A204.1 (cell line): Measurements from ENCODE around the gene CLASP1.
"Not testable (repeated sequence)": the region's sequence is repeated elsewhere in the genome, so short reads cannot be mapped to it uniquely, and the experiment has no call there.

Experiments
- FAIRE-seq: peaks from 2 replicates; lab custom pipeline; 2012; peaks lifted over from hg19 to GRCh38; lab: Jason Lieb, UNC

CLASP1 gene

DNA sequence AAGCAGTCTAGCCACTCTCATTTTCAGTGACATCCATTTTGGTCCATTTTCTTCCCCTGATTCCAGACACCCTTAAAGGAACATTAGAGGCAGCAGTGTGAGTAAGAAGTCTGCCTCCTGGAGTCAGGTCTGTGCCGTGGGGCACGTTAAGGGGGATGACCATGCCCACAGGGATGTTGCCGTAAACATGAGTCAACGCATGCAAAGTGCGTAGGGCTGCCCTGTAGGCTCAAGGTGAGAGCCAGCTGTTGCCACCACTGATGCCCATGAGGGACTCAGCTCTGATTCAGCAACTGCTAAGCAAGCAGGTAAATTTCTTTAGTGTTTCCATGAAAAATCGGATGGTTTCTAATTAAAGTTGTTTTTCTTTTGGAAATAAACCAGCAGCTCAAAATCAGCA is 302.9 kb downstream of the CLASP1 start:
- FAIRE-seq, result no peak

DNA sequence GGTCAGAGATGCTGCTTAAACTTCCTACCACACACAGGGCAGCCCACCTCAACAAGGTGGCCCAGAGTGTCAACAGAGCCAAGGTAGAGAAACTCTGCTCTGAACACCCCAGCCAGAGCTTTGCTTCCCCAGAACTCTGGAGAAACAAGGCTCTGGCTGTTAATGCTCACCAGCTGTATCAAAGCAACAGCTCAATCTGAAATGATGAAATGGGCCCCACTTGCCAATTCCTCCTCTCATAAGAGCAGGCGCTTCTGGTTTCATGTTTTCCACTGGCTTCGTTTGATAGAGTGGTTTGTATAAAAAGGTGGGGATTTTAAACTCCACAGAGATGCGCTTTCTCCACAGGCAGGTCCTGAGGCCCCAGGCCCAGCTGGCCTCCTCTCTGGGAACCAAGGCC is 303.4 kb downstream of the CLASP1 start:
- FAIRE-seq, result no peak

DNA sequence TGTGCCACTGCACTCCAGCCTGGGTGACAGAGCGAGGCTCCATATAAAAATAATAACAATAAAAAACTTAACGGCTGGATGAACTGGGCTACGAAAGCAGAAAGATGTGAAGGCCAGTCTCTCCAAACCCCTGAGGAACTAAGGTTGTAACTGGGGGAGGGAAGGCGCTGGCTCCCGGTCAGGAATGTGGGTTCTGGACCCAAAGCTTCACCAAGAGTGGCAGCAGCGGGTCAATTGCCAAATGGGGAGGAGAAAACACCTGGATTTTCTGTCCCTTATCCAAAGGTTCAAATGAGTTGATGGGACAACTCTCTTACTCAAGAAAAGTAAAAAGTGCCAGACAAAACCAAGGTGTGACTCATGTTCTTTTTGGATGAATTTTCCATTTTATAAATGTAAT is 304.2 kb downstream of the CLASP1 start:
- FAIRE-seq, result no peak

DNA sequence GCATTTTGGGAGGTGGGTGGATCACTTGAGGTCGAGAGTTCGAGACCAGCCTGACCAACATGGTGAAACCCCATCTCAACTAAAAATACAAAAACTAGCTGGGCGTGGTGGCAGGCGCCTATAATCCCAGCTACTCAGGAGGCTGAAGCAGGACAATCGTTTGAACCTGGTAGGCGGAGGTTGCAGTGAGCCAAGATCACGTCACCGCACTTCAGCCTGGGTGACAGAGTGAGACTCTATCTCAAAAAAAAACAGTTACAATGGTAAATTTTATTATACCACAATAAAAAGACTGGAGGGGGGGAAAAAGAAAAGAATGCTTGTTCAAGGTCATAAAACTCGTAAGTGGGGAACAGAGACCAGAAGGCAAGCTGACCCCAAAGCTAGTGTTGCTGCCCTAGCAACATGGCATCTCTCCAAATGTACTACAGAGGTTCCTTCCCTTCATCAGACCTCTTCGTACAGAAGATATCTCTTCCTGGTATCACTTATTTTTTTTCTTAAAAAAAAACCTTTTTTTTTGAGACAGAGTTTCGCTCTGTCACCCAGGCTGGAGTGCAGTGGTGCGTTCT is 305.3 kb downstream of the CLASP1 start:
- FAIRE-seq, result not testable (repeated sequence)

DNA sequence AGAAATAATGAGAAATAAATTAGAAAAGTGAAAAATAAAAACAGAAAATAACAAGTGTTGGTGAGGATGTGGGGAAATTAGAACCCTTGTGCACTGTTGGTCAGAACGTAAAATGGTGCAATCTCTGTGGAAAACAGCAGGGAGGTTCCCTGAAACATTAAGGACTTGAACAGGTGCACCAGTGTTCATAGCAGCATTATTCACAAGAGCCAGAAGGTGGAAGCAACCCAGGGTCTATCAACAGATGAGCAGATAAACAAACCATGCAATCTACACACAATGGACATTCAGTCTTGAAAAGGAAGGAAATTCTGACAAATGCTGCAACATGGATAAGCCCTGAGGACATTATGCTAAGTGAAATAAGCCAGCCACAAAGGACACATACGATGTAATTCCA is 306.1 kb downstream of the CLASP1 start:
- FAIRE-seq, result no peak

DNA sequence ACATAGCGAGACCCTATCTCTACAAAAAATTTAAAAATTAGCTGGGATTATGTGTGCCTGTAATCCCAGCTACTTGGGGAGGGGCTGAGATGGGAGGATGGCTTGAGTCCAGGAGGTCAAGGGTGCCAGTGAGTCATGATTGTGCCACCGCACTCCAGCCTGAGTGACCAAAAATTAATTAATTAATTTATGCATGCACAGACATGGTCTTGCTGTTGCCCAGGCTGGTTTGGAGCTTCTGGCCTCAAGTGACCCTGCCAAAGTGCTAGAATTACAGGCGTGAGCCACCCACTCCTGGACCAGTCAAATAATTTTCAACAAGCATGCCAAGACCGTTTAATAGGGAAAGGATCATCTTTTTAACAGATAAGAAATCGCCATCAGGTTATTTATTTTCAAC is 306.5 kb downstream of the CLASP1 start:
- no peak for FAIRE-seq

DNA sequence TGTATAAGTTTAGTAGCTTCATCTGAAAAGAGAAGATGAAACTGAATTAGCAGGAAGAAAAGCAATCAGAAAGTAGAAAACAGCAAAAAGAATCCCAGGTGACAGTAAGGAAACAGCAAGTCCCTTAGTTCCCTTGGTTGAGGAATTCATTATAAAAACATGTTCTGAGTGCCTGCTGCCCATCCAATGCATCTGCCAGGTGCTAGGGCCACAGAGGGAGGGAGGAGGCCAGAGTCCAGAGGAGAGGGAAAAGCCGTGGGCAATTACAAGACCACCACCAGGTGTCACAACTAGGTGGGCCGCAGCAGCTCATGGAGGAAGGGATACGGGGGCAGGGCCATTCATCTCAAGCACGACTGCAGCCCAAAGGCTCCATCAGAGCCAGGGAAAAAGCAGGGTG is 308.3 kb downstream of the CLASP1 start:
- no peak for FAIRE-seq

DNA sequence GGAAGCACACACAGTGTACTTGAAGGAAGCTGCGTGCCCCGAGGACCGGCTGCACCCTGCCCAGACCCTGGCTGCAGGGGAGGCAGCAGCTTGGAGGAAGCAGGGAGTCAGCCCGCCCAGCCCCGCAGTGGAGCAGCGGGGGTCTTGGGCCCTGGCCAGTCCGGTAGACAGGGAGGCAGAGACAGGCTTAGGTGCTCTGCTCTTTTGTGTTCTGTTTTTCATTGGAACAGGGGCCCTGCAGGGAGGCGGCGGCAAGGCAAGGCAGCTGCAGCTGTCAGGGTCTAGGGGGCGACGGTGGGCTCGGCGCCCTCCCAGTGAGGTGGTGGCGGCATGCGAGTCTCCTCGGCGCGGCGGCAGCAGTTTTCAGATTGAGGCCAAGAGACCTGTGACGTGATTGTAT is 311.0 kb downstream of the CLASP1 start:
- FAIRE-seq, result no peak

DNA sequence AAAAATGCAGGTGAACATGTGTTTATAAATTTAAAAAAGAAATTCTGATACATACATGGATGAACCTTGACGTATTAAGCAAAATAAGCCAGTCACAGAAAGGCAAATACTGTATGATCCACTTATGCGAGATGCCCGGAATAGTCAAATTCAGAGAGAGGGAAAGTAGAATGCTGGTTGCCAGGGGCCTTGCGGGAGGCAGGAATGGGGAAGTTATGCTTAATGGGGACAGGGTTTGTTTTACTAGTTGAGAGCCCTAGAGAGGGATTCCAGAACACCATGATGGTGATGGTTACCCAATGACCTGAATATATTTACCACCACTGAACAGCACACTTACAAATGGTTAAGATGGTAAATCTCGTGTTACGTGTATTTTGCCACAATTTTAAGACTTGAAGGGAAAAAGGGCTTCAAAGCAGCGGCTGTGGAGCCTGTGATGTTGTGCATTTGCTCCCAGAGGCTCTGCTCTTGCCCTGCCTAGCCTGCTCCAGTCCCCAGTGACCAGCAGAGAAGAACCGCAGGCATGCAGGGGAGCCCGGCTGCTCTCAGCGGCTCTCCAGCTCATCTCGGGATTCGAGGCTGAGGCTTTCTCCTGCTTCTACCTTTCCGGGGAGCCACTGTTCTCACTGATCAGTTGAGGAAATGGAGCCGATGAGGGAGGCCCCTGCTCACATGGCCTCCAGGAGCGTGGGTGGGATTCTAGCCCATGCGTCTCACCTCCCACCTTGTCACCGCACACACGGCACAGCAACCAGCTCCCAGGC is 312.6 kb downstream of the CLASP1 start:
- FAIRE-seq, result no peak

DNA sequence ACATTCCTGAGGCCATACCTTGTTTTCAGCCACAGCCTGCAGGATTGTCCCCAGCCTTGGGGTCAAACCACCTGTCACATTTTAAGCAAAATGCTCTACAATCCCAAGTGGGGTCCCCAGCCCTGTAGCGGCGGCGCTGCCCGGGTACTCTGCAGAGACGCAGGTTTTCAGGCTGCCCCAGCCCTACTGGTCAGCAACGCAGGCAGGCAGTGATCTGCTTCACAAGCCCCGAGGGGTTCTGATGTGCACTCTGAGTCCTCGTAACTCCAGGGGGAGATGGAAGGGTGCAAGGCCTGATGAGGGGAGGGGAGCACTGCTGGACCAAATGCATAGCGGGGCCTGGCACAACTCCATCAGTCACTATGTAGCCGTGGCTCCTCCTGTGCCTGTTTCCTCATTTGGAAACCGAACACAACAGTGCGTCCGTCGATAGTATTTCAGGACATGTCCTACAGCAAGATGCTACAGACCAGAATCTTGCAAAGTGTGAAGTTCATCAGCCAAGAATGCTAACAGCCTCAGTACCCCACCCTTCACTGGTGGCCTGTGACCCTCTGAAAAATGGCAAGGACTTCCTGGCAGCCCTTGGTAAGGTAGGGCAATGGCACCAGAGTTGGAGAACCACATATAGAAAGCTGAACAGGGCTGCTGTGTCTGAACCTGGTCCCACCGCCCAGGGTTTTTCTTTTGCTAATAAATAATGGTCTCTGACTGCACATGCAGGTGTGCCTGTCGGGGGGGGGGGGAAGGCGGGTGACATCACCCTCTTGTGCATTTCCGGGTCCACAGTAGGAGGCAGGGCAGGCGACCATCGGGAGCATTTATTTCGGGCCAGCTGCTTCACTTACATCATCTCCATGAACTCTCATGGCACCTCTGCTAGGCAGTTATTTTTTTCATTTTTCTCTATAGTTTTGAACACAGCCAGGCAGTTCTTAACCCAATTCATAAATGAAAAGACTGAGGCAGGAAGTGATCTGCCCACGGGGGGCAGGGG is 313.7 kb downstream of the CLASP1 start:
- FAIRE-seq, result no peak

DNA sequence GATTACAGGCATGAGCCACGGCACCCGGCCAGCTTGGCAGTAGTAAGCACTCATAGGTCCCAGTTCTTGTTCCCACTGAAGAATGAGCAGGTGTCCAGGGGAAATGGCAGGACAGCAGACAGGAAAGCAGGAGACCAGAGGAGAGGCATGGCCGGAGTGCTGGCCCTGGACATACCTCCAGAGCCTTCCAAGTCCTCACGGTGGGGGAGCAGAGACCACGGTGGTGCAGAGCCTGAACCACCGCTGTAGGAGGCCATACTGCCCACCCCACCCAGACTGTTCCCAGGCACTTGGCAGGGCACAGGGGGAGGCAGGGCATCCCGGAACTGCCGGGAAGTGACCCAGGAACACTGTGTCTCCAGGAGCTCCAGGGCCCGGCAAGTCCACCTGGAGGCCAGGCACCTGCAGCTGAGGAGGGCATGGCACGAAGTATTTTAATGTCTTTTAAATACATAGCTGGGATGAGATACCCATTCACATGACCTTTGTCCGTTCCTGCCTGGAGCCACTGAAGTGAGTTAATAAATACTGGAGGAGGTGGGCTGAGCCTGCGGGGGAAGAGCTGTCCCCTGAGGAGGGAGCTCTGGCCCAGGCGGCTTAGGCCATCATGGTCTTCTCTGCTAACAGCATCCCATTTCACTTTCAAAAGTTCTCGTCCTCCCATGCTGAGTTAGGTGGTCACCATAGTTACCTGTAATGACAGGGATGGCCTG is 314.5 kb downstream of the CLASP1 start:
- FAIRE-seq, result no peak

DNA sequence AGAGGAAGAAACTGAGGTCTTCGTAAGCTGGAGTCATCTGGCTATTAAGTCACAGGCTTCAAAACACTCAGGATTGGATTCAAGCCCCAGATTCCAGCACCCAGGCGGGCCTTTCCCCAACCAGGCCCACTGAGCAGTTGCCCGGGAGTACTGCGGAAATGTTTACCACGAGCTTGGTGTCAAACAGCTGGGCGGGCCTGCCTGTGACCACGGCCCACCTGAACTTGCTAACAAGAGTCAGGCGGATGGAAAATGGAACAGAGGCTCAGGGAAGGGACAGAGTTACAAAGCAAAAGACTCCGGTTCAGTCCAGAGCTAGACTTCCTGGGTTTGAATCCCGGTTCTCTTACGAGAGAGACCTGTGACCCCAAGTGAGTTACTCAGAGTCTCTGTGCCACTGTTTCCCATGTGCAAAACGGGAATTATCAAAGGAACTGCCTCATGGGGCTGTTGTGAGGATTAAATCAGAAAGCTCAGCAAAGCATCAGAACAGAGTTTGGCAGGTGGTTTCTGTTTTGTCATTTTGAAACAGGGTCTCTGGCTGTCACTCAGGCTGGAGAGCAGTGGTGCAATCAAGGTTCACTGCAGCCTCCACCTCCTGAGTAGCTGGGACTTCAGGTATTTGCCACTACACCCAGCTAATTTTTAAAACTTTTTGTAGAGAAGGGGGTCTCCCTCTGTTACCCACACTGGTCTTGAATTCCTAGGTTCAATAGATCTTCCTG is 315.3 kb downstream of the CLASP1 start:
- FAIRE-seq, result no peak

DNA sequence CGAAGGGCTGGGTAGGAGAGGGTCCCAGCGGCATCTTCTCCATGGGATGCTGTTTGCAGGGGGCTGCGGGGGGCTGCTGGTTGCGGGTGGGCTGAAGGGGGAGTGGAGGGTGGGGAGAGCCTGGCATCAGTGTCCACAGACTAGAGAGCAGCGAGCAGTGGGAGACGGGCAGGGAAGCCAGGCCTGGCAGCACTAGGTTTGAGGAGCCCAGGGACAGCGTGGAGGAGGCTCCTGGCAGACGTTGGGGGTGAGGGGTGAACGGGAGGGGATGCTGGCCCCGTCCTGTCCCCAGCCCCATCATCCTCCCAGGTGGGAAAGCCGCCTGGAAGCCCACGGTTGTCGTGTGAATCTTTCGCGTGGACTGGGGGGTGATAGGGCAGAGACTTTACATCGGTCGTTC is 316.0 kb downstream of the CLASP1 start:
- no peak for FAIRE-seq

DNA sequence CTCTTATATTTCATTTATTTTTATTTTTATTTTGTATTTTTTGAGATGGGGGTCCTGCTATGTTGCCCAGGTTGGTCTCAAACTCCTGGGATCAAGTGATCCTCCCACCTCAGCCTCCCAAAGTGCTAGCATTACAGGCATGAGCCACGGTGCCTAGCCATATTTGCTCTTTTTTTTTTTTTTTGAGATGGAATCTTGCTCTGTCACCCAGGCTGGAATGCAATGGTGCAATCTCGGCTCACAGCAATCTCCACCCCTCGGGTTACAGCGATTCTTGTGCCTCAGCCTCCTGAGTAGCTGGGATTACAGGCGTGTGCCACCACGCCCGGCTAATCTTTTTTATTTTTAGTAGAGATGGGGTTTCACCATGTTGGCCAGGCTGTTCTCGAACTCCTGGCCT is 317.9 kb downstream of the CLASP1 start:
- not testable (repeated sequence) for FAIRE-seq

DNA sequence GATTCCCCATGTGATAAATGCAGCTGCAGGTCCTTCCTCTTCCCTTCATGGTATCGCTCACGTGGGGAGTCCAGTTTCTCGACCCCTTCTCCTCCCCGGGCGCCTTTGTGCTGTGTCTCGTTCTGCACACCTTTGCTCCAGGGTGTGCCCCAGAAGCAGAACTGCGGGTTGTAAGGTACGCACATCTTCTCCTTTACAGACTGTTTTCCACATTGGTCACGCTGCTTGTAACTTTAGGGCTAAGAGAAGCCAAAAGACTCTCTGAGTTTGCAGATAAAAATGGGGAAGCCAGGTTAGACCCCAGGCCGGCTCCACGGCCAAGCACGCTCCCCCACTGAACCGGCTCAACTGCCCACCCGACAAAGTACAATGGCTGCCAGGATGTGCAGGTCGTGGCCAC is 318.3 kb downstream of the CLASP1 start:
- no peak for FAIRE-seq

DNA sequence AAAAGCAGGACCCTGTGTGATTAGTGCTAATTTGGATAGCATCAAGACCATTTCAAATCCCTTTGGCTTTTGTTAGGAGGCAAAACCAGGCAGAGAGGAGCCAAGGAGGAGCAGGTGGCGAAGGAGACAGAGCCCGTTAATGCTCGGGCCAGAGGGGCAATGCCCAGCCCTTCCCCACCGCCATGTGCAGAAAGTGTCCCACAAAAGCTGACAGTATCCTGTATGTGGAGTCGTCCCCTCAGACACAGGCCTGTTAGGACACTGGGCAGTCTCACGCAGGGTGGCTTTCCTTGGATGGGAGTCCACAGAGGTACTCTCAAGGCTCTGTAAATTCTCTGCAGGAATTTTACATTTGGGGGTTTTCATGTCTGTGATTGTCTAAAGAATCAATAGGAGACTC is 319.5 kb downstream of the CLASP1 start:
- FAIRE-seq, result no peak

DNA sequence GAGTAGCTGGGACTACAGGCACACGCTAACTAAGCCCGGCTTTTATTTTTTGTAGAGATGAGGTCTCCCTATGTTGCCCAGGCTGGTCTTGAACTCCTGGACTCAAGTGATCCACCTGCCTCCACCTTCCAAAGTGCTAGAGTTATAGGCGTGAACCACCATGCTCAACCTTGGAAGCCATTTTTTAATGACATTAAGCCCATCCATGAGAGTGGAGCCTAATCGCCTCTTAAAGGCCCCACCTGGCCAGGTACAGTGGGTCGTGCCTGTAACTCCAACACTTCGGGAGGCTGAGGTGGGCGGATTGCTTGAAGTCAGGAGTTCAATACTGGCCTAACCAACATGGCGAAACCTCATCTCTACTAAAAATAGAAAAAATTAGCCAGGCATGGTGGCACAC is 322.6 kb downstream of the CLASP1 start:
- FAIRE-seq, result no peak

DNA sequence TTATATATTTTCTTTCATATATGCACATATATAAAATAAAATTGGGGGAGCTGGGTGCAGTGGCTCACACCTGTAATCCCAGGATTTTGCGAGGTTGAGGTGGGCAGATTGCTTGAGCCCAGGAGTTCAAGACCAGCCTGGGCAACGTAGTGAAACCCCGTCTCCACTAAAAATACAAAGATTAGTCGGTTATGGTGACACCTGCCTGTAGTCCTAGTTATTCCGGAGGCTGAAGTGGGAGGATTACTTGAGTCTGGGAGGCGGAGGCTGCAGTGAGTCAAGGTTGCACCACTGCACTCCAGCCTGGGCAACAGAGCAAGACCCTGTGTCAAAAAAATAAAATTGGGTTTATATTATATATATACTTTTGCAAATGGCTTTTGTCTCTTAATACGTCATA is 324.7 kb downstream of the CLASP1 start:
- FAIRE-seq, result no peak

DNA sequence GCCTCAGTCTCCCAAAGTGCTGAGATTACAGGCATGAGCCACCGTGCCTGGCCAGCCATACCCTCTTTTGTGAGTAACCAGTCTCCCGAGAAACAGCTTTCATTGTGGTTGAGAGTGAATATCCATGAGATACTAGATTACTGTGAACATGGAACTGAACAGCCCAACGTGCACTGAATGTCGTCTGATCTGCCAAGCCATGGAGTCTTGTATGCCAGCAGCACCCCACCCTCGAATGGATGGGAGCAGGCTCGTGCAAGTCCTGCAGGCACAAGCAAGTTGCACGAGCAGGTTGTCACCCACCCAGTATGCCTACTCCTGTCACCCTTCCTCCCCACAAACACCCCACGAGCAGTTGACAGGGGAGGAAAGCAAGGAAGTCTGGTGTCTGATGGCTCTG is 327.8 kb downstream of the CLASP1 start:
- FAIRE-seq, result no peak

DNA sequence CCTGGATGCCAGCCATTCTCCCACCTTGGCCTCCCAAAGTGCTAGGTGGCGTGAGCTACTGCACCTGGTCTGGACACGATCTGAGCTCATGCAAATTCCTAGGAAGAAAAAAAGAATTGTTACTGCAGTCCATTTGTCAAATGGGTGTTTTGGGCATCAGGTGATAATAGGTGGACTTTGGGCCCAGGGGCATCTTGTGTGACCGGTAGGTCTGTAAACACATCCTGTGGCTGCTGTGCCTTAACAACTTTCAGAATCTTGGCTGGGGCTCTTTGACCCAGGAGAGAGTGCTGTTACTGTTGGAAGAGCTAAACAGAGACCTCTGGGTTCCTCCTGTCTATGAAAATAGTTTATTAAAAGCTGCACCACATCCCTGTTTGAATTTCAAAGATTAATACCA is 329.3 kb downstream of the CLASP1 start:
- no peak for FAIRE-seq

DNA sequence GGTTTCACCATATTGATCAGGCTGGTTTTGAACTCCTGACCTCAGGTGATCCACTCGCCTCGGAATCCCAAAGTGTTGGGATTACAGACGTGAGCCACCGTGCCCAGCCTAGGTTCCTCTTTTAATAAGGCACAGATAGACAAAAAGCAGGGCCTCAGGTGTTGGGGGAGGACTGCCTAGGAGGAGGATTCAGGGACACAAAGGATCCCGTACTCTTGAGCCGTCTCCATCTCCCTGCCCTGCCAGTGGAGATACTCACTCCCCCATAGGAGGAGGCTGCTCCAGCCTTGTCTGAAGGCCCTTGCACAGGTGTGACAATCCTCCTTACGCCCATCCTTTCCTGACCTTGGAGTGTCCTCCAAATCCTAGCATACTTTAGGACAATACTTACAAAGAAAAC is 332.3 kb downstream of the CLASP1 start:
- no peak for FAIRE-seq

DNA sequence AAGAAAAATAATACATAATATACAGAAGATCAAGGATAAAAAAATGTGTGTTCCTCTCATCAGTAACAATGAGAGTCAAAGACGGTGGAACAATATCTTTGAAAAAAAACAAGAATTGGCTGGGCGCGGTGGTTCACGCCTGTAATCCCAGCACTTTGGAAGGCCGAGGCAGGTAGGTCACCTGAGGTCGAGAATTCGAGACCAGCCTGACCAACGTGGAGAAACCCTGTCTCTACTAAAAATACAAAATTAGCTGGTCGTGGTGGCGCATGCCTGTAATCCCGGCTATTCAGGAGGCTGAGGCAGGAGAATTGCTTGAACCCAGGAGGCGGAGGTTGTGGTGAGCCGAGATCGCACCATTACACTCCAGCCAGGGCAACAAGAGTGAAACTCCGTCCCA is 335.6 kb downstream of the CLASP1 start:
- not testable (repeated sequence) for FAIRE-seq
